Caco-2 (cell line): ENCODE results near the gene UCP3. TPM values are rescaled to one million over a fixed set of nuclear protein-coding genes. Genes with fewer than 3 reads are reported as not detected.
A peak's percentile ranks its signal among the peaks of the same experiment; 100 is the strongest.

Experiments used
- Bru-seq: library from RNA; stranded (reverse); fragments of 400-500 nt; gene quantifications from one replicate; lab custom pipeline; 2021; lab: Mats Ljungman, UMichigan
- BruChase-seq, 2 experiments: library from RNA; stranded (reverse); fragments of 400-500 nt; gene quantifications; one replicate each; lab custom pipeline; 2021; lab: Mats Ljungman, UMichigan
- BruUV-seq: library from RNA; stranded (reverse); fragments of 400-500 nt; replicated peaks from 2 replicates; lab custom pipeline; 2021; lab: Mats Ljungman, UMichigan
- CTCF ChIA-PET: fragments of 300-600 bp; sonication (Branson Sonifier 250); formaldehyde crosslinking; loops from one replicate; lab custom pipeline; 2022; ENCODE audit warnings: antibody characterized with exemption; lab: Charles Lee
- POLR2A ChIA-PET: fragments of 300-600 bp; sonication (Branson Sonifier 250); formaldehyde crosslinking; loops from one replicate; lab custom pipeline; 2022; ENCODE audit warnings: antibody characterized with exemption; lab: Charles Lee
- DNase-seq, 2 experiments: peaks; one replicate each; pipeline versions ENCODE4 v3.0.0 to v3.0.0-alpha.2; 2020 to 2022
- H3K27me3 ChIP-seq: replicated peaks from 2 replicates; pipeline ENCODE4 v1.6.0; 2011; ENCODE audit warnings: low read length; ENCODE audit not compliant: control insufficient read depth, insufficient read depth
- H3K36me3 ChIP-seq: 2 replicates; pipeline ENCODE4 v1.5.1; 2011; ENCODE audit warnings: low read length; ENCODE audit not compliant: control insufficient read depth, insufficient read depth
- H3K4me1 ChIP-seq: fragments of 250-450 bp; sonication (Bioruptor Pico); 2 replicates; pipeline ENCODE4 v1.5.1; 2020; ENCODE audit warnings: mild to moderate bottlenecking
- H3K4me3 ChIP-seq: 2 replicates; pipeline ENCODE4 v1.5.1; 2011; ENCODE audit warnings: low read depth, mild to moderate bottlenecking, control low read depth, low read length
- H3K9me3 ChIP-seq: fragments of 250-450 bp; sonication (Bioruptor Pico); 2 replicates; pipeline ENCODE4 v1.5.1; 2020; ENCODE audit warnings: mild to moderate bottlenecking, moderate library complexity
- H3K27ac Mint-ChIP-seq: one replicate; pipeline ENCODE4 v1.8.0; 2022; ENCODE audit warnings: mixed read lengths; ENCODE audit not compliant: unreplicated experiment
- H3K27me3 Mint-ChIP-seq: one replicate; pipeline ENCODE4 v1.8.0; 2022; ENCODE audit warnings: mixed read lengths; ENCODE audit not compliant: insufficient read depth, unreplicated experiment
- H3K36me3 Mint-ChIP-seq: one replicate; pipeline ENCODE4 v1.8.0; 2022; ENCODE audit warnings: mild to moderate bottlenecking, mixed read lengths; ENCODE audit not compliant: insufficient read depth, unreplicated experiment
- H3K4me1 Mint-ChIP-seq: one replicate; pipeline ENCODE4 v1.8.0; 2022; ENCODE audit warnings: low read depth, mixed read lengths; ENCODE audit not compliant: unreplicated experiment
- H3K4me3 Mint-ChIP-seq: one replicate; pipeline ENCODE4 v1.8.0; 2022; ENCODE audit warnings: mild to moderate bottlenecking, moderate library complexity, mixed read lengths; ENCODE audit not compliant: unreplicated experiment
- H3K9me3 Mint-ChIP-seq: one replicate; pipeline ENCODE4 v1.8.0; 2022; ENCODE audit warnings: mixed read lengths; ENCODE audit not compliant: unreplicated experiment
- intact Hi-C: fragments of 100-400 bp; cut with micrococcal nuclease; formaldehyde crosslinking; loops from one replicate; pipeline ENCODE4 v1.10.0; 2022; ENCODE audit not compliant: unreplicated experiment
- long read RNA-seq: library from polyadenylated mRNA; stranded (forward); transcript quantifications from one replicate; pipeline ENCODE4 v2.0.0, GENCODE V29; 2022
- total RNA-seq: library from RNA; stranded (reverse); gene quantifications from 2 replicates; pipeline ENCODE4 v1.2.3, GENCODE V29; 2022
- TF ChIP-seq, protein P1 (sequence below), 2 experiments: fragments of 200-600 bp in 1 of 2; IDR thresholded peaks; 1 replicate in 1 of 2; 2 replicates in 1 of 2; pipeline versions ENCODE4 v1.5.1 to v1.8.0; 2011 to 2022; ENCODE audit warnings: antibody characterized with exemption in 1 of 2, control low read depth in 1 of 2, inconsistent platforms in 1 of 2, low read depth in 1 of 2, low read length in 1 of 2, mild to moderate bottlenecking in 1 of 2, moderate library complexity in 1 of 2; ENCODE audit not compliant: insufficient read depth in 1 of 2, severe bottlenecking in 1 of 2, unreplicated experiment in 1 of 2

UCP3 gene, protein sequence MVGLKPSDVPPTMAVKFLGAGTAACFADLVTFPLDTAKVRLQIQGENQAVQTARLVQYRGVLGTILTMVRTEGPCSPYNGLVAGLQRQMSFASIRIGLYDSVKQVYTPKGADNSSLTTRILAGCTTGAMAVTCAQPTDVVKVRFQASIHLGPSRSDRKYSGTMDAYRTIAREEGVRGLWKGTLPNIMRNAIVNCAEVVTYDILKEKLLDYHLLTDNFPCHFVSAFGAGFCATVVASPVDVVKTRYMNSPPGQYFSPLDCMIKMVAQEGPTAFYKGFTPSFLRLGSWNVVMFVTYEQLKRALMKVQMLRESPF
- total RNA-seq = 0.84 and 1.2 TPM in 2 replicates
- Bru-seq, nascent RNA = percentile 35 among the genes with signal in this experiment
- percentile 43 among the genes with signal in this experiment for BruChase-seq, experiment 1, labeled RNA remaining after a 2-hour chase
- BruChase-seq, experiment 2, labeled RNA remaining after a 6-hour chase = percentile 39 among the genes with signal in this experiment
- long read RNA-seq = 0 reads

DNA sequence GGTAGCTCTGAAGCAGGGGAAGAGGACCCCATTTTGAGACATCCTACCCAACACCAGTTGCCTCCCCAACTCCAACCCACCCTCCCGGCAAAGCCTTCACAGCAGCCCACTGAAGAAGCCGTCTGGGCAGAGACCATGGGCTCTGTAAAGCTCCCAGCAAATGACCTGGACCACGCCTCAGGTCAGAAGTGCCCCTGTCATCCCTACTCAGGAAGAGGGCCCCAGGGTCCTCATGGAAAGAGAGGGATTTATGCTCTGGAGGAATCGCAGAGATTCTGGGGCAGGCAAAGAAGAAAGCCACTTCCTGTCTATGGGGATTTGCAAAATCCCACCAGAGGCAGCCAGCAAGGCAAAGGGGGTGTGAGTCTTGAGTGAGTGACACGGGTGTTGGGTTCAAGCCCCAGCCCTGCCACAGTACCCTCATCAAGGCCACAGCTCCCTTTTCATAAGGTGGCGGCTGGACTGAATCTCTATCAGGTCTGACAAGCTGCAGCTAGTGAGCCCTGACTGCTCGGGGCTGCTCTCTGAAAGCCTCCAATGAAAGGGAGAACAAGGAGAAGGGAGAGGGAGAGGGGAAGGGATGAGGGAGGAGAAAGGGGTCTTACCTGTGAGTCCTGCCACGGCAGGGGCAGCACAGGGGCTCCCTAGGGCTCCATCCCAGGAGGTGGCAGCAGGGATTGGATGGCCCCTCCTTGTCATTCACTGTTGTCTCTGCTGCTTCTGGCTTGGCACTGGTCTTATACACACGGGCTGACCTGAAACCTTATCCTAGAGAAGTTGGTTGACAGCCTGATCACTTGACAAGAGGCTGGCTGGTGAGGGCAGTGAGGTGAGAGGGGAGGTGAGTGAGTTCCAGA lies at the start of gene UCP3:
TSS of gene UCP3 (minus strand) at position 713 of the 857 bp plus-strand sequence. CDS start 2,043 bp downstream, outside the sequence.
- intact Hi-C loops = no loop called here
- Histone ChIP-seq H3K27me3 (no peaks in the 10 kb centered on the region), H3K4me3 (no peak within 1 kb of the TSS), H3K36me3 (no peaks in the 10 kb centered on the region), H3K9me3 (no peaks in the 10 kb centered on the region), H3K4me1 (peaks cover 6% of the 10 kb centered on the region; the same call in 1 of the 2 replicates)
- Mint-ChIP-seq H3K4me1 (no peaks in the 10 kb centered on the region), H3K9me3 (no peaks in the 10 kb centered on the region), H3K4me3 (no peak within 1 kb of the TSS), H3K36me3 (no peaks in the 10 kb centered on the region), H3K27me3 (no peaks in the 10 kb centered on the region), H3K27ac (no peak within 1 kb of the TSS)
- ChIA-PET POLR2A (interaction anchor here (0.6 kb wide), 1 partner anchor 26 kb away, joined by 3 read pairs; the partner anchor contains the start of gene UCP2), CTCF (interaction anchor here (0.7 kb wide), 1 partner anchor 1236 kb away, joined by 3 read pairs; no protein-coding TSS in a partner anchor)
- no TSS peak for BruUV-seq
- TF ChIP-seq, protein P1, sequence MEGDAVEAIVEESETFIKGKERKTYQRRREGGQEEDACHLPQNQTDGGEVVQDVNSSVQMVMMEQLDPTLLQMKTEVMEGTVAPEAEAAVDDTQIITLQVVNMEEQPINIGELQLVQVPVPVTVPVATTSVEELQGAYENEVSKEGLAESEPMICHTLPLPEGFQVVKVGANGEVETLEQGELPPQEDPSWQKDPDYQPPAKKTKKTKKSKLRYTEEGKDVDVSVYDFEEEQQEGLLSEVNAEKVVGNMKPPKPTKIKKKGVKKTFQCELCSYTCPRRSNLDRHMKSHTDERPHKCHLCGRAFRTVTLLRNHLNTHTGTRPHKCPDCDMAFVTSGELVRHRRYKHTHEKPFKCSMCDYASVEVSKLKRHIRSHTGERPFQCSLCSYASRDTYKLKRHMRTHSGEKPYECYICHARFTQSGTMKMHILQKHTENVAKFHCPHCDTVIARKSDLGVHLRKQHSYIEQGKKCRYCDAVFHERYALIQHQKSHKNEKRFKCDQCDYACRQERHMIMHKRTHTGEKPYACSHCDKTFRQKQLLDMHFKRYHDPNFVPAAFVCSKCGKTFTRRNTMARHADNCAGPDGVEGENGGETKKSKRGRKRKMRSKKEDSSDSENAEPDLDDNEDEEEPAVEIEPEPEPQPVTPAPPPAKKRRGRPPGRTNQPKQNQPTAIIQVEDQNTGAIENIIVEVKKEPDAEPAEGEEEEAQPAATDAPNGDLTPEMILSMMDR (IDR thresholded peaks at IDR 0.05; ENCODE audit: insufficient read depth in 1 of 2, low read depth in 1 of 2, low read length in 1 of 2, severe bottlenecking in 1 of 2, unreplicated experiment in 1 of 2) = no peak
- peak in 1 of 2 experiments; percentile 29 for DNase-seq

DNA sequence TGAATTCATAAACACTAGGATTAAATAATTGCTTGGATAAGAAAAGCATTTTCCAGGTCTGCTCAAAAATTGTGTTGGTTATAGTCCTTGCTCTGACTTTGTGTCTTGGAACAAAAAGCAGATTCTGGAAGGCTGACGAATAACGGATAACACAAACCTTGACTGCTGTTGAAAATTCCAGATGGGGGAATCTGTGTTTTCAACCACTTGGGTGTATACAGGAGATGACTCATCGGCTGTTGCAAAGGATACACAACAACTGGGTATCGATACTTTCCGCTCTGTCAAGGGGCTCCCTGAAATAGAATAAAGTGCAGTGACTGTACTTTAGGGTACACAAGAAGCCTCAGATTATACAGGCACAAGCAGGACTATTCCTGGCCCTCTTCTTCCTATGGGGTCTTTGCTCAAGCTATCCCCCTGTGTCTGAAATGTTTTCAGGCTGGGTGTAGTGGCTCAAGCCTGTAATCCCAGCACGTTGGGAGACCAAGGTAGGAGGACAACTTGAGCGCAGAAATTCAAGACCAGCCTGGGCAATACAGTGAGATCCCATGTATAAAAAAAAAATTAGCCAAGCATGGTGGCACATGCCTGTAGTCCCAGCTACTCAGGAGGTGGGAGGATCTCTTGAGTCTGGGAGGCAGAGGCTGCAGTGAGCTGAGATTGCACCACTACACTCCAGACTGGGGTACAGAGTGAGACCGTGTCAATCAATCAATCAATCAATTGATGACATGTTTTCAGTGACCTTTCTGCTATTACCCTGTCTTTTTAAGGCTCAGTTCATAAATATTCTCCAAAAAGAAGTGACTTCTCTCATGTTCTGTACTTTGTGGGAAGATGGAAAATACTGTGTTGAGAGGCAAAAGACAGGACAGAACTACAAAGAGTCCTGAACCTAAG lies 48.6 kb upstream of the UCP3 start:
- ChIA-PET CTCF (no interaction called here), POLR2A (no interaction called here)
- TF ChIP-seq, protein P1 (IDR thresholded peaks at IDR 0.05; ENCODE audit: insufficient read depth in 1 of 2, low read depth in 1 of 2, low read length in 1 of 2, severe bottlenecking in 1 of 2, unreplicated experiment in 1 of 2) = no peak
- H3K9me3 ChIP-seq = no peaks in the 10 kb centered on the region
- intact Hi-C loops = no loop called here
- H3K36me3 ChIP-seq = no peaks in the 10 kb centered on the region
- H3K4me1 Mint-ChIP-seq = no peaks in the 10 kb centered on the region
- H3K36me3 Mint-ChIP-seq = peaks cover 12% of the 10 kb centered on the region
- no peak overlapping the region for H3K27ac Mint-ChIP-seq
- H3K4me1 ChIP-seq = no peaks in the 10 kb centered on the region
- no peak overlapping the region for H3K4me3 Mint-ChIP-seq
- H3K9me3 Mint-ChIP-seq = no peaks in the 10 kb centered on the region
- no peaks in the 10 kb centered on the region for H3K27me3 ChIP-seq
- H3K4me3 ChIP-seq = no peak overlapping the region
- DNase-seq = no peak
- H3K27me3 Mint-ChIP-seq = no peaks in the 10 kb centered on the region
- BruUV-seq = no TSS peak
